Progenitor cell of endocrine pancreas (in vitro differentiated cells): ENCODE measurements around the gene COX10. TPM values are rescaled to one million over a fixed set of nuclear protein-coding genes. Genes with fewer than 3 reads are reported as not detected.
"Not testable (repeated sequence)": the region's sequence is repeated elsewhere in the genome, so short reads cannot be mapped to it uniquely, and the experiment has no call there.

Source experiments
- DNase-seq: peaks from one replicate; pipeline ENCODE4 v3.0.0; 2021; ENCODE audit warnings: low spot score; ENCODE audit not compliant: unreplicated experiment
- H3K27ac Mint-ChIP-seq: 2 replicates; pipeline ENCODE4 v1.8.0; 2021; ENCODE audit warnings: mild to moderate bottlenecking, moderate library complexity, mixed read lengths
- H3K27me3 Mint-ChIP-seq: 2 replicates; pipeline ENCODE4 v1.8.0; 2021; ENCODE audit warnings: mixed read lengths
- H3K36me3 Mint-ChIP-seq: 2 replicates; pipeline ENCODE4 v1.8.0; 2022; ENCODE audit warnings: mixed read lengths; ENCODE audit not compliant: insufficient read depth
- H3K4me1 Mint-ChIP-seq: 2 replicates; pipeline ENCODE4 v1.8.0; 2021; ENCODE audit warnings: low read depth, mixed read lengths
- H3K4me3 Mint-ChIP-seq: 2 replicates; pipeline ENCODE4 v1.8.0; 2021; ENCODE audit warnings: low read depth, mild to moderate bottlenecking, moderate library complexity, mixed read lengths
- H3K9me3 Mint-ChIP-seq: 2 replicates; pipeline ENCODE4 v1.8.0; 2021; ENCODE audit warnings: low read depth, mixed read lengths
- CTCF ChIP-seq: fragments of 200-600 bp; sonication (generic); IDR thresholded peaks from one replicate; pipeline ENCODE4 v1.5.0; 2021; ENCODE audit warnings: antibody characterized with exemption, mild to moderate bottlenecking; ENCODE audit not compliant: unreplicated experiment
- long read RNA-seq: library from polyadenylated mRNA; unstranded; transcript quantifications from one replicate; pipeline ENCODE4 v2.0.0, GENCODE V29; 2020
- total RNA-seq: library from RNA; stranded (reverse); gene quantifications from 2 replicates; pipeline ENCODE4 v1.2.1, GENCODE V29; 2021

The COX10 gene
- 22.8 and 24.0 TPM in 2 replicates for total RNA-seq
- long read RNA-seq, transcript COX10-201 (7 exons, 2,873 nt): major isoform, 41 of 63 reads
- long read RNA-seq, partial matches to known transcripts: 15 of 63 reads
- long read RNA-seq, other reads (novel, unspliced or antisense): 7 of 63 reads

GRCh38 chr17:14069251-14070021 lies at the start of gene COX10:
Gene COX10 (plus strand): TSS chr17:14069504. CDS start chr17:14069606, 102 bp downstream.
- H3K27me3 Mint-ChIP-seq: no peaks in the 10 kb centered on the region
- H3K9me3 Mint-ChIP-seq: peaks cover under 1% of the 10 kb centered on the region
- peak; percentile 76 for DNase-seq
- H3K4me1 Mint-ChIP-seq: peaks cover 23% of the 10 kb centered on the region
- H3K27ac Mint-ChIP-seq: peak within 1 kb of the TSS; percentile 99
- peaks cover 18% of the 10 kb centered on the region for H3K36me3 Mint-ChIP-seq
- peak within 1 kb of the TSS; percentile 99 for H3K4me3 Mint-ChIP-seq
- no peak for TF ChIP-seq CTCF

- H3K4me1 Mint-ChIP-seq, H3K9me3 Mint-ChIP-seq, H3K36me3 Mint-ChIP-seq, DNase-seq, H3K27me3 Mint-ChIP-seq, H3K4me3 Mint-ChIP-seq, H3K27ac Mint-ChIP-seq: not testable (repeated sequence)
These were observed 47.5 kb upstream of the COX10 start for GRCh38 chr17:14021651-14022294.

- H3K4me1 Mint-ChIP-seq, H3K27ac Mint-ChIP-seq, H3K27me3 Mint-ChIP-seq: not testable (repeated sequence)
These were observed 39.5 kb upstream of the COX10 start for GRCh38 chr17:14029755-14030154.

GRCh38 chr17:14032234-14032633 lies 37.1 kb upstream of the COX10 start:
- H3K27ac Mint-ChIP-seq: no peak overlapping the region
- no peak for TF ChIP-seq CTCF
- H3K27me3 Mint-ChIP-seq: no peaks in the 10 kb centered on the region
- peaks cover 28% of the 10 kb centered on the region for H3K36me3 Mint-ChIP-seq
- H3K4me1 Mint-ChIP-seq: peaks cover under 1% of the 10 kb centered on the region
- DNase-seq: no peak
- H3K4me3 Mint-ChIP-seq: no peak overlapping the region
- H3K9me3 Mint-ChIP-seq: peaks cover 4% of the 10 kb centered on the region

More at GRCh38 chr17:14029755-14030154, 39.5 kb upstream of the COX10 start:
- not testable (repeated sequence) for H3K9me3 Mint-ChIP-seq, DNase-seq, H3K4me3 Mint-ChIP-seq
- H3K36me3 Mint-ChIP-seq: peaks cover 26% of the 10 kb centered on the region

- Mint-ChIP-seq H3K9me3 (peaks cover 4% of the 10 kb centered on the region), H3K4me3 (no peak overlapping the region), H3K4me1 (peaks cover 4% of the 10 kb centered on the region), H3K36me3 (peaks cover 28% of the 10 kb centered on the region), H3K27ac (no peak overlapping the region), H3K27me3 (no peaks in the 10 kb centered on the region)
- TF ChIP-seq CTCF: no peak
- DNase-seq: no peak
These were observed 36.1 kb upstream of the COX10 start for GRCh38 chr17:14033166-14033565.

- TF ChIP-seq CTCF: no peak
- DNase-seq: no peak
- H3K27ac Mint-ChIP-seq: no peak overlapping the region
- H3K27me3 Mint-ChIP-seq: no peaks in the 10 kb centered on the region
- H3K9me3 Mint-ChIP-seq: no peaks in the 10 kb centered on the region
- peaks cover 16% of the 10 kb centered on the region for H3K36me3 Mint-ChIP-seq
- H3K4me3 Mint-ChIP-seq: no peak overlapping the region
- H3K4me1 Mint-ChIP-seq: peaks cover 12% of the 10 kb centered on the region
These were observed 31.9 kb upstream of the COX10 start for GRCh38 chr17:14037453-14037852.
